Measurements from ENCODE around the gene ASCL2.

Gene ASCL2

DNA sequence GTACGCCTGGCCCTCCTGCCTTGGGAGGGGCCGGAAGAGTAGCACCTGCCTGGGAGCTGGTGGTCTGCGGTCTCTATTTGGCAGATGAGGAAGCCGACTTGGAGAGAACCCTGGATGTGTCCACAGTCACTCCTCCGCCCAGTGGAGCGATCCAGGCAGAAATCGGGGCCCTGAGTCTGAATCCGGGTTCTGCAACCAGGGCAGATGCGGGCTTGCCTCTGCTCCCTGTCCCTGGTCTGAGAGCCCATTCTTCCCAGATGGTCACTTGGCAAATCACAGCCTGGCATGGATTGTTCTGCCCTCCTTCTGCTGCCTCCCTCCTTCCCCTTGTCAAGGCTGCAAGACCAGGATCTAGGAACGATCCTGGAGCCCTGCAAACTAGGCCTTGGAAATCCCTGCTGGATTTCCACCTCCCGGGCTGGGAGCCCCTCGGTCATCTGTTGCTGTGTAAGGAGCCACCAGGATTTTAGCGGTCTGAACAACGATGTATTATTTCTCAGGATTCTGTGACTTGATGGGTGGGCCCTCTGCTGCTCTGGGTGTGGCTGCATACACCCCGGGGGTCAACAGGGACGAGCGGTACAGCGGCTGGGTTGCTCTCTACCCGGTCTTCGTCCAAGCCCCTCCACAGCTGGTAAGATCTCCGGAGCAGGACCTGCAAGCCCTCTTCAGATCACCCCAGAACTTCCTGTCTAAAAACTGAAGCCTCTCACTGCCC, 2.0 kb upstream of the ASCL2 start:
- DNase-seq (ENCODE audit: low read depth): no peak

DNA sequence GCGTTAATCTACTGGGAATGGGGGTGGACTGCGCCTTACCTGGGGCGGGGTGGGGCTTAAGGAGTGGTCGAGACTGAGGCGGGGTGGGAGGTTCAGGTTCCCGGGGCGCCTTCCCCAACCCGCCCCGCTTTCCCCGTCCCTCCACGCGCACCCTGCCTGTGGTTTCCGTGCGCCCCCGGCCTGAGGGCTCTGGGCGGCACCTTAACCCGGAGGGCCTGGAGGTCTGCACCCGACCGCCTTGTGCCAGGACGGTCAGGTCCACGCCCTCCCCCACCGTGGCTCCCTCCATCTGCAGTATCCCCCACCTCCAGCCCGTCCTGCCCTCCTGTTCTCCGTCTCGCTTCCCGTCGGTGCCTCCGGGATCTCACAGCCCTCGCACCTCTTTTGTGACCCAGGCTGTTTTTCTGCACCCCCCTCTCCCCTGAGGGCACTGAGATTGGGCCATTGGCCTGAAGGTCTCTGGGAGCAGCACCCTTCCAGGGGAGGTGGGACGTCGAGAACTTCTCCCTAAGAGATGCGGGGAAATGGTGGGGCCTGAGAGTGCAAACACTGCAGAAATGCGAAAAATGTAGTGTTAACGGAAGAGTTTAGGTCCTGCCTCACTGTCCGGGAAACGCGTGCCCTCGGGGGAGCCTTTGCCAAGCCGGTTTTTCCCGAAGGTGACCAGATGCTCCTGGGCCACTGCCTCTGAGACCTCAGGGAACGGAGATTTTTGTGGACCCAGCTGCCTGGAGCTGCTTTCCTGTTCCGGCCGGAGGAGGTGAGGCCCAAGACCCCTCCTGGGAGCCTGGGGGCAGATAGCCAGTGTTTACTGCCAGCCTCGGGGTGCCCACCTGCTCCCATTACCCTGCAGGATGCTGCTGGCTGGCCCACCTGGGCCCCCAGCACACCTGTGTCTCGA, 1.2 kb upstream of the ASCL2 start:
- DNase-seq (ENCODE audit: low read depth): no peak

GRCh38 chr11:2271077-2271326, 614 bp upstream of the ASCL2 start:
- DNase-seq (ENCODE audit: low read depth): no peak

- DNase-seq (ENCODE audit: low read depth): no peak
Measured at GRCh38 chr11:2269601-2270321, 627 bp downstream of the ASCL2 start.

- DNase-seq (ENCODE audit: low read depth): no peak
Measured at GRCh38 chr11:2268729-2269600, 1.4 kb downstream of the ASCL2 start.

DNA sequence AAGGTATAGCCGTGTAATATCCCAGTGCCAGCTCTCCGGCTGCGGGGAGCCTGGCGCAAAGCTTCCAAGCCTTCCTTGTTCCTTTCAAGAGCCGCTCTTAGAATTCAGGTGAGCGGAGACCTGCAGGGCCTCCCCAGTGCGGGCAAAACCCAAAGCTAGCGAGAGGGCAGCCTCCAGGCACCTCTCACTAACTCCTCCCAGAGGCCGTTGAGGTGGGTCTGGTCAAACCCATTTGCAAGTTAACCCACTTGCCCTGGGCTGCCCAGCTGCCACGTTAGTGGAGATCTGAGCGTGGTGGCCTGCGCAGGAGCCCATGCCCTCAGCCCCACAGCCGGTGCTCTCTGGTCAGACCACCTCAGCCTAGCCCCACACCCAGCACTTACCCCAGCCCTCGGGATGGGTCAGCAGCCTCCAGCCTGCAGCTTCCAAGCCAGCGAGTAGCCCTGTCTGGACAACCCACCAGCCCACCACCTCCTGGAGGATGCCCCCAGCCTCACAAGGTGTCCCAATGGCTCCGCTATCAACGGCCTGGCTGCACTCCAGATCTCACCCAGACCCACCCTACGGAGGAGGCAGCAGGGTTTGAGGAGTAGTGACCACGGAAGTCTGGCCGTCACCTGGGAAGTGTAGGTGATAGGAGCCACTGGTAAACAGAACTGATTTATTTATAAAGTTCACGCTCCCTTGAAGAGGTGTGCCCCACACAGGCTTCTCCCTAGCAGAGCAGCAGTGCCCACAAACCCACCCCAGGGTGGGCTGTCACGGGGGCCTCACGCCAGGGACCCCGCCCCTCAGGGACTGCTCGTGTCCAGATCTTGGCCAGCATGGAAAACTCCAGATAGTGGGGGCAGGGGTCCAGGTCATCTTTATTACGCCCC, 2.3 kb downstream of the ASCL2 start:
- no peak for DNase-seq (ENCODE audit: low read depth)

DNA sequence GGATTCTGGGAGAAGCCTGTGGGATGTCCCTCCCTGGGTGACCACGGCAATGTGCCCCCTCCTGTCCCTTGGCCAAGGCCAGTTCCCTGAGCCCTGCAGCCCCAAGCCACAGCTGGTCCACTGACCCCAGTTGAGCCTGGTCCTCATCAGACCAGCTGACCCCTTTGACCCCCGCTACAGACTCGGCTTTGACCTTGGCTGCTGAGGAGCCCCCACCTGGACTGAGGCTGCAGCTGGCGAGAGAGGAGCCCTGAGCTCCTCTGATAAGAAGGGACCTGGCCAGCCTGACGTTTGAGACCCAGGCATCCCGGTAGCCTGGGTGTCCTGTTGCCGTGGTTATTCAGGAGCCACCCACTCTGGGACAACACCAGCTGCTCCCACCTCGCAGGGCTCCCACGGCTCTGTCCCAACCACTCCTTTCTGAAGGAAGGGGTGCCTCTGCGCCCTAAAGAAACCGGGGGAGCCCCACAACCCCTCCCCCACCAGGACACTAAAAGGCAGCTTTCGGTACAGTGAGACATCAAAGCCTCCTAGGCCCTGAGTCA, 3.0 kb downstream of the ASCL2 start:
- DNase-seq (ENCODE audit: low read depth): no peak

- no peak for DNase-seq (ENCODE audit: low read depth)
Measured at GRCh38 chr11:2266586-2267305, 3.6 kb downstream of the ASCL2 start.

DNA sequence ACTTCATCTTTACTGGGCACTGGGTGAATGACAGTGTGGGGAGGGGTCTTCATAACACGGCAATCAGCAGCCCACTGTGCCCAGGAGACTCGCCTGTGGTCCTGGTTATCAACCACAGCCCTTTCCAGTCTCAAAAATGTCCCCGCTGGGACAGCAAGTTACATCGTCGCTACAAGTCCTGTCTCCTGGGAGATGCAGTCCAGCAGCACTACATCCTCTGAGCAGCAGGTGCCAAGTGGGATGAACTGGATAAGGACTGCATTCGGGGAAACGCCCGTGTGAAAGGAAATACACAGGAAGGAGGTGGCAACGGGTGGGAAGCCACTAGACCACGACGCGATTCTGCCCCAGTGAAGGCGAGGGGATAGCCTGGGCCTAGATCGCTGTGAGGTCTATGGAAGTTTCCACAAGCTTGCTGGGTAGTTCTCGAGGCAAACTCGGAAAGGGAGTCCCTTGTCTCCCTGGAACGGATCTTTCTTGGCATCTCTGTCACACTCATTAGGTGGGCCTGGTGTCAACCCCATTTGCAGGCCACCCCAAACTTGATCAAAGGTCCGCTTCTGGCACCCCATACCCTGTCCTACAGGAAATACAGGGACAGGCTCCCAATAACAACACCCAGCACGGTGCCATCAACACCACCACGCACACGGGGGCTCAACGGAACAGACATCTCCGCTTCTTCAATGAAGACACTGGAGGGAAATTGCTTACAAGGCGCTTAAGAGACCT, 4.4 kb downstream of the ASCL2 start:
- no peak for DNase-seq (ENCODE audit: low read depth)

GRCh38 chr11:2265396-2265795, 5.0 kb downstream of the ASCL2 start:
- no peak for DNase-seq (ENCODE audit: low read depth)

DNA sequence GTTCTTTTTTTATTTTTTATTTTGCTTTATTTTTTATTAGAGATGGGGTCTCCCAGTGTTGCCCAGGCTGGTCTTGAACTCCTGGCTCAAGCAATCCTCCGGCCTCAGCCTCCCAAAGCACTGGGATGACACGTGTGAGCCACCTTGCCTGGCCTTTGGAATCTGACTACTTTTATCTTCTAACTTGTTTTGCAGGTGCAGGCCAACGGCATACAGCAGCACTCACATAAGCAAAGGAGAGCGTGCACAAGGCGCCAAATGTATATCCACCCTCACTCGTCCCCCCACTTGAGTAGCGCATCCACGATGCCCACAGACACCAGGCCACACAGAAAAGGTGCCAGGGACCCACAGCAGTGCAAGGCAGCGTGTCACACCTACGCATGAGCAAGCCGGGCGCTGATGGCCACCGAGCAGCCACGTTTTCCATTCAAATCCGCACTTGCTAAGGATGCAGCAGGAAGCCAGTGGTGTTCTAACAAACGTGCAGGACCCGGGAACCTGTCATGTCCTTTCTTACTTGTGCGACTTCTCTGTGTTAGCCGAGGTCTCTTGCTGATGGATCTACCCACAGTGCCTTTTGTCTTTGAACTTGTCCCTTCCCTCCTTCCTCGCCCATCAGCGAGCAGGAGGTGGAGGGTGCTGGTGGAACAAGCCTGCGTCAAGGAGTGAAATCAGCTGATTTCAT, 5.9 kb downstream of the ASCL2 start:
- DNase-seq (ENCODE audit: low read depth): no peak

GRCh38 chr11:2263724-2264360, 6.5 kb downstream of the ASCL2 start:
- DNase-seq (ENCODE audit: low read depth): no peak

GRCh38 chr11:2263071-2263565, 7.3 kb downstream of the ASCL2 start:
- no peak for DNase-seq (ENCODE audit: low read depth)

GRCh38 chr11:2262301-2263070, 7.9 kb downstream of the ASCL2 start:
- DNase-seq (ENCODE audit: low read depth): no peak

DNA sequence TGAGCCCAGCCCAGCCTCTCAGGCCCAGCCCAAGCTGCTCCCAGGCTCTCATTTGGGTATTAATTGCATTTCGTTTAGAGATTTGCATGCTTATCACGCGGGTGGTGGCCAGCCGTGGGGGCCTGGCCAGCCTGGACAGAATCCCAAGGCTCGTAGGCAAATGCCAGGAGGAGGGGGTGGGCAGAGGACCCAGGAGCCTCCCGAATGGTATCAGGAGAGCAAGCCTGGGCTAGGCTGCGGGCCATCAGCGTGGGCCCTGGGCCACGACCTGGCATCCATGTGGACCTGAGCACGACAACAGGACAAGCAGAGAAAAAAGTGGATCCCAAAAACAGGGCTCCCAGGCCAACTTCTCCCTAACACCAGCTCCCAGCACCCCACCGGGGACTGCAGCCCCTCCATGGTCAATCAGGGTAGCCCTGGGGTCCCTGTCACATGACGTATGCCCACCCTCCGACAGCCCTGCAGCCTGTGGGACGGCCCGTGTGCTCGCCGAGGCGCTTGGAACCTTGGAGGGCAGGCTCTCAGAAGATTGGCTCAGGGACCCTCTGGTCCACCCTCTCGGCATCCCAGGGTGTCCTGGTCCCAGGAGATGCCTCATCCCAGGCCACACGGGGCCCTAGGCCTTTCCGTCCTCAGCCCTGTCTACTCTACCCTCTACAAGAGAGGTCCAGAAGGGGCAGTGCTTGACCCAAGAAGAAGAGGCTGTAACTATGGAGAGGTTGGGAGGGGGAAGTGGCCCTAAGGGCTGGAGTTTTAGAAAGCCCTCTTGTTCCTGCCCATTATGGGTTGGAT, 8.8 kb downstream of the ASCL2 start:
- no peak for DNase-seq (ENCODE audit: low read depth)
